CD4-positive, alpha-beta T cell (primary cell): ENCODE measurements around the gene GALT. TPM values are rescaled to one million over a fixed set of nuclear protein-coding genes. Genes with fewer than 3 reads are reported as not detected.
"Not testable (repeated sequence)": the region's sequence is repeated elsewhere in the genome, so short reads cannot be mapped to it uniquely, and the experiment has no call there.

ENCODE experiments used
- ATAC-seq: fragments of 200-7000 bp; cut with Tn5 transposase; one replicate; pipeline ENCODE4 v1.10.0; 2022; ENCODE audit warnings: mild to moderate bottlenecking; ENCODE audit not compliant: poor library complexity
- CTCF ChIA-PET: fragments of 350-600 bp; sonication (Branson Sonifier 250); formaldehyde crosslinking; loops from one replicate; lab custom pipeline; 2021; ENCODE audit warnings: antibody characterized with exemption, inconsistent platforms; lab: Charles Lee
- POLR2A ChIA-PET: fragments of 350-600 bp; sonication (Branson Sonifier 250); formaldehyde crosslinking; loops from one replicate; lab custom pipeline; 2021; ENCODE audit warnings: antibody characterized with exemption, inconsistent platforms; lab: Charles Lee
- DNase-seq, 14 experiments: peaks; one replicate each; pipeline ENCODE4 v3.0.0-alpha.2; 2013 to 2020; ENCODE audit warnings: mixed read lengths in 2 of 14
- H3K27ac ChIP-seq, 2 donors: one replicate each; pipeline versions ENCODE4 v1.5.1 to v1.7.0; 2013; ENCODE audit warnings: low read length in 2 of 2, low read depth in 1 of 2, mild to moderate bottlenecking in 1 of 2
- H3K27me3 ChIP-seq, 2 experiments: 1 replicate in 1 of 2; 2 replicates in 1 of 2; pipeline versions ENCODE4 v1.6.1 to v1.7.0; 2013; ENCODE audit warnings: low read length in 2 of 2, control low read depth in 1 of 2, mild to moderate bottlenecking in 1 of 2, moderate library complexity in 1 of 2; ENCODE audit not compliant: insufficient read depth in 2 of 2, control insufficient read depth in 1 of 2
- H3K36me3 ChIP-seq: one replicate; pipeline ENCODE4 v1.6.1; 2013; ENCODE audit warnings: low read length, control low read depth; ENCODE audit not compliant: insufficient read depth
- H3K4me1 ChIP-seq: one replicate; pipeline ENCODE4 v1.6.1; 2013; ENCODE audit warnings: low read length, control low read depth; ENCODE audit not compliant: insufficient read depth
- H3K4me3 ChIP-seq: one replicate; pipeline ENCODE4 v1.5.1; 2013; ENCODE audit warnings: mild to moderate bottlenecking, low read length, moderate library complexity
- H3K9me3 ChIP-seq, 2 experiments: 1 replicate in 1 of 2; 2 replicates in 1 of 2; pipeline versions ENCODE4 v1.6.1 to v1.7.0; 2013; ENCODE audit warnings: low read length in 2 of 2, mild to moderate bottlenecking in 2 of 2, control low read depth in 1 of 2, moderate library complexity in 1 of 2; ENCODE audit not compliant: control insufficient read depth in 1 of 2, insufficient read depth in 1 of 2
- H3K27ac Mint-ChIP-seq: one replicate; pipeline ENCODE4 v1.8.0; 2020; ENCODE audit warnings: mixed read lengths
- H3K27me3 Mint-ChIP-seq: one replicate; pipeline ENCODE4 v1.8.0; 2021; ENCODE audit warnings: mixed read lengths
- H3K36me3 Mint-ChIP-seq: one replicate; pipeline ENCODE4 v1.8.0; 2021; ENCODE audit warnings: low read depth, mixed read lengths
- H3K4me1 Mint-ChIP-seq: one replicate; pipeline ENCODE4 v1.8.0; 2021; ENCODE audit warnings: low read depth, mixed read lengths
- H3K4me3 Mint-ChIP-seq: one replicate; pipeline ENCODE4 v1.8.0; 2020; ENCODE audit warnings: mild to moderate bottlenecking, mixed read lengths
- H3K9me3 Mint-ChIP-seq: one replicate; pipeline ENCODE4 v1.8.0; 2020; ENCODE audit warnings: mixed read lengths
- intact Hi-C, 2 experiments: fragments of 100-400 bp; cut with DNase I in 1 of 2; cut with micrococcal nuclease in 1 of 2; formaldehyde crosslinking; loops; one replicate each; pipeline versions ENCODE4 v1.15.1 to v1.9.0; 2023 to 2025; cut with DNase I, micrococcal nuclease
- total RNA-seq, 174 experiments: library from RNA in 2 of 174; stranded (reverse) in 2 of 174; gene quantifications; one replicate each; pipeline ENCODE4 v1.2.3 and lab custom pipeline; 2021 to 2026
- TF ChIP-seq, protein P1 (sequence below): fragments of 200-600 bp; IDR thresholded peaks from one replicate; pipeline ENCODE4 v1.8.0; 2022; ENCODE audit warnings: antibody characterized with exemption, mild to moderate bottlenecking

Gene GALT
- total RNA-seq, 2 experiments from 2014 or later, result 115 TPM

DNA sequence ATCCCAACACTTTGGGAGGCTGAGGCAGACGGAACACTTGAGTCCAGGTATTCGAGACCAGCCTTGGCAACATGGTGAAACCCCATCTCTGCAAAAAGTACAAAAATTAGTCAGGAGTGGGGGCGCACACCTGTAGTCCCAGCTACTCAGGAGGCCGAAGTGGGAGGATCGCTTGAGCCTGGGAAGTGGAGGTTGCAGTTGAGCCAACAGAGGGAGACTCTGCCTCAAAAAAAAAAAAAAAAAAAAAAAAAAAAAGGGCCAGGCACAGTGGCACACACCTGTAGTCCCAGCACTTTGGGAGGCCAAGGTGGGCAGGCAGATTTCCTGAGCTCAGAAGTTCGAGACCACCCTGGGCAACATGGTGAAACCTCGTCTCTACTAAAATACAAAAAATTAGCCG is 7.2 kb upstream of the GALT start:
- not testable (repeated sequence) for H3K27me3 ChIP-seq, H3K9me3 ChIP-seq, H3K27me3 Mint-ChIP-seq, H3K27ac Mint-ChIP-seq, ATAC-seq, H3K27ac ChIP-seq, H3K4me3 Mint-ChIP-seq, H3K4me3 ChIP-seq, DNase-seq, H3K9me3 Mint-ChIP-seq
- intact Hi-C loops, result loop anchor here (2.0 to 10.0 kb wide), 4 partner anchors 23 to 585 kb away; partner anchors contain the start of genes CCL27 (in 1 of the 2), FANCG (in 1 of the 2) and VCP (in 1 of the 2)
- H3K4me1 Mint-ChIP-seq, result peaks cover 34% of the 10 kb centered on the region
- peaks cover 14% of the 10 kb centered on the region for H3K36me3 ChIP-seq
- POLR2A ChIA-PET, result interaction anchor here (3.5 to 5.0 kb wide), 2 partner anchors 19 to 24 kb away, joined by 46 to 54 read pairs; partner anchors contain the start of genes CCL27 and DCTN3
- CTCF ChIA-PET, result interaction anchor here (0.8 to 1.1 kb wide), 2 partner anchors 12 to 27 kb away, joined by 5 to 7 read pairs; no protein-coding TSS in a partner anchor
- H3K36me3 Mint-ChIP-seq, result peaks cover 14% of the 10 kb centered on the region
- H3K4me1 ChIP-seq, result peaks cover 34% of the 10 kb centered on the region

DNA sequence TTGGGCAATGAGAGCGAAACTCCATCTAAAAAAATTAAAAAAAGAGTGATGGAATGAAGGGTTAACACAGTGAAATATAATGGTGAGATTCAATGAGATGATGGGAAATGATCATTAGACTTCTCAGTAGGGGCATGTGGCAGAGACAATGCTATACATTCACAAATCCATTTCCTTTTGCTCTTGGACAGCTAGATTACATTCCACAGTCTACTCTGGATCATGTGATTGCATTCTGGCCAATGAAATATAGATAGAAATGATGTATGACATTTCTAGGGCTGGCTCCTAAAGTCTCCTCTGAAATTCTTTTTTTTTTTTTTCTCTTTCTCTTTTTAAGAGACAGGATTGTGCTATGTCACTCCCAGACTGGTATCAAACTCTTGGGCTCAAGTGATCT is 3.8 kb upstream of the GALT start:
- DNase-seq, result no peak
- peaks cover under 1% of the 10 kb centered on the region for H3K36me3 ChIP-seq
- Mint-ChIP-seq H3K4me1 (peaks cover 32% of the 10 kb centered on the region), H3K36me3 (peaks cover 15% of the 10 kb centered on the region), H3K9me3 (no peaks in the 10 kb centered on the region), H3K4me3 (peak overlapping the region; percentile 42), H3K27me3 (no peaks in the 10 kb centered on the region), H3K27ac (no peak overlapping the region)
- H3K4me1 ChIP-seq, result peaks cover 27% of the 10 kb centered on the region
- no peak overlapping the region for H3K27ac ChIP-seq
- no peak for ATAC-seq
- intact Hi-C loops, result no loop called here
- H3K4me3 ChIP-seq, result no peak overlapping the region
- H3K9me3 ChIP-seq, result no peaks in the 10 kb centered on the region
- CTCF ChIA-PET, result interaction anchor here (0.8 to 2.1 kb wide), 2 partner anchors 9 to 32 kb away, joined by 3 to 7 read pairs; no protein-coding TSS in a partner anchor
- POLR2A ChIA-PET, result interaction anchor here (0.8 kb wide), 1 partner anchor 30 kb away, joined by 3 read pairs; no protein-coding TSS in a partner anchor
- TF ChIP-seq, protein P1, sequence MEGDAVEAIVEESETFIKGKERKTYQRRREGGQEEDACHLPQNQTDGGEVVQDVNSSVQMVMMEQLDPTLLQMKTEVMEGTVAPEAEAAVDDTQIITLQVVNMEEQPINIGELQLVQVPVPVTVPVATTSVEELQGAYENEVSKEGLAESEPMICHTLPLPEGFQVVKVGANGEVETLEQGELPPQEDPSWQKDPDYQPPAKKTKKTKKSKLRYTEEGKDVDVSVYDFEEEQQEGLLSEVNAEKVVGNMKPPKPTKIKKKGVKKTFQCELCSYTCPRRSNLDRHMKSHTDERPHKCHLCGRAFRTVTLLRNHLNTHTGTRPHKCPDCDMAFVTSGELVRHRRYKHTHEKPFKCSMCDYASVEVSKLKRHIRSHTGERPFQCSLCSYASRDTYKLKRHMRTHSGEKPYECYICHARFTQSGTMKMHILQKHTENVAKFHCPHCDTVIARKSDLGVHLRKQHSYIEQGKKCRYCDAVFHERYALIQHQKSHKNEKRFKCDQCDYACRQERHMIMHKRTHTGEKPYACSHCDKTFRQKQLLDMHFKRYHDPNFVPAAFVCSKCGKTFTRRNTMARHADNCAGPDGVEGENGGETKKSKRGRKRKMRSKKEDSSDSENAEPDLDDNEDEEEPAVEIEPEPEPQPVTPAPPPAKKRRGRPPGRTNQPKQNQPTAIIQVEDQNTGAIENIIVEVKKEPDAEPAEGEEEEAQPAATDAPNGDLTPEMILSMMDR, result no peak
- H3K27me3 ChIP-seq, result no peaks in the 10 kb centered on the region

DNA sequence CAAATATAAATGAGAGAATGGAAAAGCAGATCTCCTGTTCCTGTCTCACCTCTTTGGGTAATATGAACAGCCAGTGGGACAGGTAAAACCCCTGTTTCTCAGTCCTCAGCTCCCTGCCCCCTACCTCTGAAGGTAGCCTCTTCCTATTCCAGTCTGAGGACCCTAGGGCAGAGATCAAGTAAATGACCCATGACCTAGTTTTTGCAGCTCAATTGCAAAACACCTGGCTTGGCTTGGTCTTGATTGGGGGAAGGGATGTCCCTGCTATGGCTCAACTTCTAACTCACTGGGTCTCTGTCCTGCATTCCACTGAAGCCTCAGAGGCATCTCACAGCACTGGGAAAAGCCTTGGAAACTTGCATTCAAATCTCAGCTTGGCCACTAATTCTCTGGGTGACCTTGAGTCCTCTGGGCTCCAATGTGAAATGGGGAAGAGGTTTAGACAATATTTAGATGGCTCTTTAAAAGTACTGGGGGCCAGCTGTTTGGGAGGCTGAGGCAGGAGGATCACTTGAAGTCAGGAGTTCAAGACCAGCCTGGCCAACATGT is 1.6 kb upstream of the GALT start:
- H3K4me3 Mint-ChIP-seq, result peak overlapping the region; percentile 48
- intact Hi-C loops, result loop anchor here in 1 of 2 experiments (5.0 kb wide), 1 partner anchor 33 kb away; the partner anchor contains the start of gene RPP25L
- ATAC-seq, result no peak

More for the DNA sequence above, 1.6 kb upstream of the GALT start:
- Mint-ChIP-seq H3K36me3 (peaks cover 37% of the 10 kb centered on the region), H3K27ac (no peak overlapping the region), H3K9me3 (no peaks in the 10 kb centered on the region), H3K4me1 (peaks cover 34% of the 10 kb centered on the region), H3K27me3 (no peaks in the 10 kb centered on the region)
- Histone ChIP-seq H3K9me3 (no peaks in the 10 kb centered on the region), H3K27me3 (no peaks in the 10 kb centered on the region), H3K27ac (no peak overlapping the region), H3K4me1 (peaks cover 35% of the 10 kb centered on the region), H3K36me3 (peaks cover 22% of the 10 kb centered on the region), H3K4me3 (no peak overlapping the region)
- CTCF ChIA-PET, result interaction anchor here (0.5 to 5.9 kb wide), 4 partner anchors 9 to 56 kb away, joined by 3 to 37 read pairs (median 4); no protein-coding TSS in a partner anchor
- TF ChIP-seq, protein P1, result no peak
- POLR2A ChIA-PET, result interaction anchor here (1.4 to 4.4 kb wide), 4 partner anchors 8 to 25 kb away, joined by 6 to 84 read pairs (median 13); partner anchors contain the start of genes DCTN3 and SIGMAR1
- no peak for DNase-seq
